LNCaP clone FGC (cell line): Measurements from ENCODE around the gene PAK4.
"Not testable (repeated sequence)": the region's sequence is repeated elsewhere in the genome, so short reads cannot be mapped to it uniquely, and the experiment has no call there.

Source experiments
- DNase-seq: peaks from one replicate; pipeline ENCODE4 v3.0.0-alpha.2; 2011; ENCODE audit warnings: low read depth
- H3K4me3 ChIP-seq: 2 replicates; pipeline ENCODE4 v1.5.1; 2011; ENCODE audit warnings: mild to moderate bottlenecking, low read depth, low read length, control low read depth
- TF ChIP-seq, protein P1 (sequence below): IDR thresholded peaks from 2 replicates; pipeline ENCODE4 v1.5.1; 2012; ENCODE audit warnings: mild to moderate bottlenecking; ENCODE audit not compliant: control insufficient read depth, insufficient read depth; ENCODE audit errors: extremely low read depth

Gene PAK4

GRCh38 chr19:39083599-39083982 lies 42.0 kb upstream of the PAK4 start:
- no peak overlapping the region for H3K4me3 ChIP-seq
- TF ChIP-seq, protein P1, sequence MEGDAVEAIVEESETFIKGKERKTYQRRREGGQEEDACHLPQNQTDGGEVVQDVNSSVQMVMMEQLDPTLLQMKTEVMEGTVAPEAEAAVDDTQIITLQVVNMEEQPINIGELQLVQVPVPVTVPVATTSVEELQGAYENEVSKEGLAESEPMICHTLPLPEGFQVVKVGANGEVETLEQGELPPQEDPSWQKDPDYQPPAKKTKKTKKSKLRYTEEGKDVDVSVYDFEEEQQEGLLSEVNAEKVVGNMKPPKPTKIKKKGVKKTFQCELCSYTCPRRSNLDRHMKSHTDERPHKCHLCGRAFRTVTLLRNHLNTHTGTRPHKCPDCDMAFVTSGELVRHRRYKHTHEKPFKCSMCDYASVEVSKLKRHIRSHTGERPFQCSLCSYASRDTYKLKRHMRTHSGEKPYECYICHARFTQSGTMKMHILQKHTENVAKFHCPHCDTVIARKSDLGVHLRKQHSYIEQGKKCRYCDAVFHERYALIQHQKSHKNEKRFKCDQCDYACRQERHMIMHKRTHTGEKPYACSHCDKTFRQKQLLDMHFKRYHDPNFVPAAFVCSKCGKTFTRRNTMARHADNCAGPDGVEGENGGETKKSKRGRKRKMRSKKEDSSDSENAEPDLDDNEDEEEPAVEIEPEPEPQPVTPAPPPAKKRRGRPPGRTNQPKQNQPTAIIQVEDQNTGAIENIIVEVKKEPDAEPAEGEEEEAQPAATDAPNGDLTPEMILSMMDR, result no peak
- no peak for DNase-seq

DNA sequence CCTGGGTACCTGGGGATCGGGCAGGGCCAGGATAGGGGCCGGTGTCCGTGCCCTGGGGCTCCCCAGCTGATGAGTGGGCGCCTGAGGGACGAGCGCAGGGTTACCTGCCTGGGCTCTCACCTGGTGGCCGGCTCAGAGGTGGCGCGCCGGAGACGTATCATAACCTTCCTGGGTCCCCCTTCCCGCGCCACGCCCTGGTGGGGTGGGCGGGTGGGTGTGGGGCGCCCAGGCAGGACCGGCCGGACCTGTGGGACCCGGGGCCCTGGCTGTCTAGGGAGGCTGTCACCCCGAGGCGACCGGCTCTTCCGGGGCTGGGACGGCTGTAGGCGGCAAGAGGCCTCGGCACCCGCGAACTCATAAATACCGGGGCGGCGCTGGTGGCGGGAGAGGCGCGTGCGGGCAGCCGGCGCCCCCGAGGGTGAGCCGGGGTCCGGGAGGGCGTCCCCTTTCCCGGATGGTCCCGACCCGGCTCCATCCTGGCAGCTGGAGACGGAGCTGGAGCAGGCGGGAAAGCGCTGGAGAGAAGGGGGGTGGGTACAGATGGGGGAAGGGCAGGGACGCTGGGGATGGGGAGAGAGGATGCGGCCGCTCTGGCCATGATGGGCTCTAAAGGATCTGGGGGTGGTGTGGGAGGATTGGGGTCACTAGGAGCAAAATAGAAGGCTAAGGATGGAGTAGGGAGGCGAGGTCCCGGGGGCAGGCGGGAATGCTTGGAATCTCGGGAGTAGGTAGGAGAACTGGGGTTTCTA lies 41.4 kb upstream of the PAK4 start, which contains the start of gene ACP7:
ACP7 (plus strand) TSS at position 386 of the 749 bp plus-strand sequence. CDS start 902 bp downstream, outside the sequence.
- DNase-seq, result no peak
- TF ChIP-seq, protein P1, result no peak
- no peak within 1 kb of the TSS for H3K4me3 ChIP-seq

- H3K4me3 ChIP-seq, result no peak overlapping the region
These were observed 40.9 kb upstream of the PAK4 start for GRCh38 chr19:39084732-39085080.

GRCh38 chr19:39085392-39085791 lies 40.2 kb upstream of the PAK4 start:
- no peak for DNase-seq
- H3K4me3 ChIP-seq, result no peak overlapping the region
- TF ChIP-seq, protein P1, result no peak

More at GRCh38 chr19:39084732-39085080, 40.9 kb upstream of the PAK4 start:
- no peak for DNase-seq
- TF ChIP-seq, protein P1, result no peak

DNA sequence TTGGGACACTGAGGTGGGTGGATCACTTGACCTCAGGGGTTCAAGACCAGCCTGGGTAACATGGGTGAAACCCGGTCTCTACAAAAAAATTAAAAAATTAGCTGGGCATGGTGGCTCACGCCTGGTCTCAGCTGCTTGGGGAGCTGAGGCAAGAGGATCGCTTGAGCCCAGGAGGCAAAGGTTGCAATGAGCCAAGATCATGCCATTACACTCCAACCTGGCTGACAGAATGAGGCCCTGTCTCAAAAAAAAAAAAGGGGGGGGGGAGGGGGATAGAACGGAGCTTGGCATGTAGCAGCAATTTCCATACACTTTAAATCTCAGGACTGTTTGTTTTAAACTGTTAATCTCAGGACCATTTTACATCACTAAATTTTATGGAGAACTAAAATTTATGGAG lies 39.2 kb upstream of the PAK4 start:
- TF ChIP-seq, protein P1, result no peak
- no peak overlapping the region for H3K4me3 ChIP-seq
- DNase-seq, result no peak

GRCh38 chr19:39087907-39088686 lies 37.5 kb upstream of the PAK4 start:
- TF ChIP-seq, protein P1, result no peak
- no peak overlapping the region for H3K4me3 ChIP-seq
- no peak for DNase-seq

DNA sequence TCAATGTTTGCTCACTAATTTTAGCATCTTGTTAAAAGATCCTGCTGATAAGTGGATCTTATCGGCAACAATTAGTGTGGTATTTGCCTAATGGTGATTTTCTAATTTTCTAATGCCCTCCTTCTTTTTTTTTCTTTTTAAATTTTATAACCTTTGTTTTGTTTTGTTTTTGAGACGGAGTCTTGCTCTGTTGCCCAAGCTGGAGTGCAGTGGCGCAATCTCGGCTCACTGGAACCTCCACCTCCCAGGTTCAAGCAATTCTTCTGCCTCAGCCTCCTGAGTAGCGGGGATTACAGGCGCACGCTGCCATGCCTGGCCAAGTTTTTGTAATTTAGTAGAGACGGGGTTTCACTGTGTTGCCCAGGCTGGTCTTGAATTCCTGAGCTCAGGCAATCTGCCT lies 35.6 kb upstream of the PAK4 start:
- not testable (repeated sequence) for H3K4me3 ChIP-seq, DNase-seq
